ENCODE data around the gene ARHGEF12.
A peak's percentile ranks its signal among the peaks of the same experiment; 100 is the strongest.

Gene ARHGEF12

GRCh38 chr11:120344302-120345004 is 8.2 kb downstream of the ARHGEF12 start:
- Mint-ChIP-seq H3K4me1 (peaks cover 48% of the 10 kb centered on the region), H3K4me3 (peak overlapping the region; percentile 66), H3K9me3 (peaks cover 6% of the 10 kb centered on the region), H3K27ac (peak overlapping the region; percentile 31), H3K27me3 (peaks cover 53% of the 10 kb centered on the region), H3K36me3 (peaks cover 2% of the 10 kb centered on the region)

GRCh38 chr11:120346233-120346632 is 10.0 kb downstream of the ARHGEF12 start:
- H3K9me3 Mint-ChIP-seq: peaks cover 6% of the 10 kb centered on the region
- H3K4me3 Mint-ChIP-seq: peak overlapping the region; percentile 1
- H3K27ac Mint-ChIP-seq: no peak overlapping the region
- H3K4me1 Mint-ChIP-seq: peaks cover 36% of the 10 kb centered on the region
- peaks cover 2% of the 10 kb centered on the region for H3K36me3 Mint-ChIP-seq
- peaks cover 46% of the 10 kb centered on the region for H3K27me3 Mint-ChIP-seq

- Mint-ChIP-seq H3K27me3 (peaks cover 57% of the 10 kb centered on the region), H3K27ac (no peak overlapping the region), H3K4me1 (peaks cover 12% of the 10 kb centered on the region), H3K4me3 (no peak overlapping the region), H3K9me3 (no peaks in the 10 kb centered on the region), H3K36me3 (no peaks in the 10 kb centered on the region)
Measured at GRCh38 chr11:120350637-120351036, 14.4 kb downstream of the ARHGEF12 start.

GRCh38 chr11:120352405-120352804 is 16.2 kb downstream of the ARHGEF12 start:
- Mint-ChIP-seq H3K9me3 (peaks cover 3% of the 10 kb centered on the region), H3K4me1 (no peaks in the 10 kb centered on the region), H3K27ac (no peak overlapping the region), H3K27me3 (peaks cover 52% of the 10 kb centered on the region), H3K4me3 (no peak overlapping the region), H3K36me3 (peaks cover 3% of the 10 kb centered on the region)

- H3K27ac Mint-ChIP-seq: no peak overlapping the region
Measured at GRCh38 chr11:120354068-120354467, 17.9 kb downstream of the ARHGEF12 start.

GRCh38 chr11:120354779-120355178 is 18.6 kb downstream of the ARHGEF12 start:
- H3K27me3 Mint-ChIP-seq: peaks cover 45% of the 10 kb centered on the region
- peaks cover 3% of the 10 kb centered on the region for H3K9me3 Mint-ChIP-seq
- peaks cover 6% of the 10 kb centered on the region for H3K36me3 Mint-ChIP-seq
- no peaks in the 10 kb centered on the region for H3K4me1 Mint-ChIP-seq
- H3K27ac Mint-ChIP-seq: no peak overlapping the region
- H3K4me3 Mint-ChIP-seq: no peak overlapping the region

More at GRCh38 chr11:120354068-120354467, 17.9 kb downstream of the ARHGEF12 start:
- Mint-ChIP-seq H3K4me1 (no peaks in the 10 kb centered on the region), H3K4me3 (no peak overlapping the region), H3K27me3 (peaks cover 48% of the 10 kb centered on the region), H3K36me3 (peaks cover 6% of the 10 kb centered on the region), H3K9me3 (peaks cover 3% of the 10 kb centered on the region)

- Mint-ChIP-seq H3K36me3 (peaks cover 6% of the 10 kb centered on the region), H3K9me3 (peaks cover 3% of the 10 kb centered on the region), H3K4me3 (no peak overlapping the region), H3K27me3 (peaks cover 33% of the 10 kb centered on the region), H3K27ac (no peak overlapping the region), H3K4me1 (no peaks in the 10 kb centered on the region)
Measured at GRCh38 chr11:120357620-120358019, 21.4 kb downstream of the ARHGEF12 start.

GRCh38 chr11:120358729-120359128 is 22.5 kb downstream of the ARHGEF12 start:
- H3K9me3 Mint-ChIP-seq: peaks cover 3% of the 10 kb centered on the region
- H3K4me1 Mint-ChIP-seq: no peaks in the 10 kb centered on the region
- H3K4me3 Mint-ChIP-seq: no peak overlapping the region
- peaks cover 25% of the 10 kb centered on the region for H3K27me3 Mint-ChIP-seq
- H3K27ac Mint-ChIP-seq: no peak overlapping the region
- peaks cover 6% of the 10 kb centered on the region for H3K36me3 Mint-ChIP-seq

- Mint-ChIP-seq H3K4me3 (no peak overlapping the region), H3K27ac (no peak overlapping the region), H3K4me1 (no peaks in the 10 kb centered on the region), H3K36me3 (no peaks in the 10 kb centered on the region), H3K27me3 (peaks cover 6% of the 10 kb centered on the region), H3K9me3 (no peaks in the 10 kb centered on the region)
Measured at GRCh38 chr11:120363436-120363835, 27.2 kb downstream of the ARHGEF12 start.

- no peaks in the 10 kb centered on the region for H3K4me1 Mint-ChIP-seq
- H3K36me3 Mint-ChIP-seq: no peaks in the 10 kb centered on the region
- no peaks in the 10 kb centered on the region for H3K9me3 Mint-ChIP-seq
- no peak overlapping the region for H3K27ac Mint-ChIP-seq
- H3K4me3 Mint-ChIP-seq: no peak overlapping the region
- H3K27me3 Mint-ChIP-seq: peaks cover 2% of the 10 kb centered on the region
Measured at GRCh38 chr11:120365512-120365911, 29.3 kb downstream of the ARHGEF12 start.

GRCh38 chr11:120372296-120372695 is 36.1 kb downstream of the ARHGEF12 start:
- Mint-ChIP-seq H3K4me1 (no peaks in the 10 kb centered on the region), H3K4me3 (no peak overlapping the region), H3K27me3 (peaks cover 12% of the 10 kb centered on the region), H3K9me3 (no peaks in the 10 kb centered on the region), H3K36me3 (no peaks in the 10 kb centered on the region), H3K27ac (no peak overlapping the region)

- Mint-ChIP-seq H3K4me1 (no peaks in the 10 kb centered on the region), H3K4me3 (no peak overlapping the region), H3K36me3 (peaks cover 6% of the 10 kb centered on the region), H3K27me3 (peaks cover 11% of the 10 kb centered on the region), H3K9me3 (peaks cover 7% of the 10 kb centered on the region), H3K27ac (no peak overlapping the region)
Measured at GRCh38 chr11:120375076-120375475, 38.9 kb downstream of the ARHGEF12 start.

GRCh38 chr11:120376547-120377182 is 40.5 kb downstream of the ARHGEF12 start:
- Mint-ChIP-seq H3K4me3 (no peak overlapping the region), H3K27ac (no peak overlapping the region), H3K9me3 (peaks cover 7% of the 10 kb centered on the region), H3K27me3 (peaks cover 10% of the 10 kb centered on the region), H3K4me1 (no peaks in the 10 kb centered on the region), H3K36me3 (peaks cover 6% of the 10 kb centered on the region)

GRCh38 chr11:120378474-120378873 is 42.3 kb downstream of the ARHGEF12 start:
- Mint-ChIP-seq H3K27ac (no peak overlapping the region), H3K9me3 (peaks cover 7% of the 10 kb centered on the region), H3K4me1 (no peaks in the 10 kb centered on the region), H3K4me3 (no peak overlapping the region), H3K27me3 (peaks cover 12% of the 10 kb centered on the region), H3K36me3 (peaks cover 6% of the 10 kb centered on the region)

- Mint-ChIP-seq H3K4me1 (no peaks in the 10 kb centered on the region), H3K4me3 (no peak overlapping the region), H3K27me3 (peaks cover 14% of the 10 kb centered on the region), H3K27ac (no peak overlapping the region), H3K9me3 (peaks cover 7% of the 10 kb centered on the region), H3K36me3 (peaks cover 6% of the 10 kb centered on the region)
Measured at GRCh38 chr11:120381401-120381800, 45.2 kb downstream of the ARHGEF12 start.

- H3K36me3 Mint-ChIP-seq: peaks cover 3% of the 10 kb centered on the region
- peaks cover 4% of the 10 kb centered on the region for H3K9me3 Mint-ChIP-seq
- no peak overlapping the region for H3K27ac Mint-ChIP-seq
- no peak overlapping the region for H3K4me3 Mint-ChIP-seq
- H3K27me3 Mint-ChIP-seq: peaks cover 21% of the 10 kb centered on the region
- no peaks in the 10 kb centered on the region for H3K4me1 Mint-ChIP-seq
Measured at GRCh38 chr11:120383518-120384155, 47.4 kb downstream of the ARHGEF12 start.
